K562 (cell line): ENCODE results near the gene PLS1. TPM values are rescaled to one million over a fixed set of nuclear protein-coding genes. Genes with fewer than 3 reads are reported as not detected.

Experiments used
- ATAC-seq: fragments of 200-7000 bp; cut with Tn5 transposase; 3 replicates; pipeline ENCODE4 v1.9.1; 2020; ENCODE audit warnings: moderate library complexity
- BruUV-seq: library from RNA; stranded (reverse); fragments of 400-500 nt; replicated peaks from 2 replicates; lab custom pipeline; 2021; lab: Mats Ljungman, UMichigan
- CTCF ChIA-PET: fragments of 300-600 bp; formaldehyde crosslinking; extraction: SDS; loops from one replicate; lab custom pipeline; 2021; ENCODE audit warnings: low intra/inter-chr PET ratio; lab: Yijun Ruan, JAX
- POLR2A ChIA-PET: fragments of 300-600, 350-650 bp; sonication (Branson Sonifier 250); formaldehyde crosslinking; extraction: SDS; loops from one replicate; lab custom pipeline; 2021; ENCODE audit warnings: antibody characterized with exemption, inconsistent platforms; lab: Yijun Ruan, JAX
- DNase-seq, 4 experiments: peaks; one replicate each; pipeline versions ENCODE4 v3.0.0 to v3.0.0-alpha.2; 2011 to 2018; ENCODE audit warnings: low spot score in 3 of 4, mixed read lengths in 3 of 4; ENCODE audit errors: extremely low read depth in 1 of 4
- FAIRE-seq: peaks from 2 replicates; lab custom pipeline; 2011; peaks lifted over from hg19 to GRCh38; lab: Jason Lieb, UNC
- H2AFZ ChIP-seq: 2 replicates; pipeline ENCODE4 v1.6.0; 2011; ENCODE audit warnings: low read depth, low read length, control low read depth, inconsistent platforms
- H3K27ac ChIP-seq: fragments of 200-600 bp; 3 replicates; pipeline ENCODE4 v1.8.0; 2011; ENCODE audit warnings: low read depth, mild to moderate bottlenecking, control low read depth, inconsistent platforms, low read length, moderate library complexity, mixed read lengths; ENCODE audit errors: extremely low read depth
- H3K27me3 ChIP-seq, 2 experiments: fragments of 300-600 bp in 1 of 2; 2 replicates in 1 of 2; 3 replicates in 1 of 2; pipeline versions ENCODE4 v1.6.0 to v1.8.0; 2011; ENCODE audit warnings: inconsistent platforms in 2 of 2, low read length in 2 of 2, mild to moderate bottlenecking in 1 of 2, mixed read lengths in 1 of 2, moderate library complexity in 1 of 2; ENCODE audit not compliant: control insufficient read depth in 2 of 2, insufficient read depth in 2 of 2
- H3K36me3 ChIP-seq: fragments of 300-600 bp; 3 replicates; pipeline ENCODE4 v1.8.0; 2011; ENCODE audit warnings: mild to moderate bottlenecking, low read length, inconsistent platforms; ENCODE audit not compliant: control insufficient read depth, insufficient read depth
- H3K4me1 ChIP-seq, 2 experiments: fragments of 200-600 bp in 1 of 2; replicated peaks in 1 of 2; 2 replicates in 1 of 2; 3 replicates in 1 of 2; pipeline versions ENCODE4 v1.5.1 to v1.8.0; 2011; ENCODE audit warnings: inconsistent platforms in 2 of 2, low read length in 2 of 2, mild to moderate bottlenecking in 1 of 2, mixed read lengths in 1 of 2, moderate library complexity in 1 of 2; ENCODE audit not compliant: control insufficient read depth in 2 of 2, insufficient read depth in 2 of 2
- H3K4me2 ChIP-seq: 2 replicates; pipeline ENCODE4 v1.6.1; 2011; ENCODE audit warnings: low read length, control low read depth, inconsistent platforms, mixed read lengths; ENCODE audit not compliant: insufficient read depth
- H3K4me3 ChIP-seq: fragments of 200-600 bp; sonication (generic), shearing (Covaris generic); 2 replicates; pipeline ENCODE4 v1.5.1; 2016; ENCODE audit warnings: control low read depth, inconsistent platforms
- H3K79me2 ChIP-seq: fragments of 200-600 bp; 3 replicates; pipeline ENCODE4 v1.8.0; 2011; ENCODE audit warnings: low read length, inconsistent platforms; ENCODE audit not compliant: control insufficient read depth, insufficient read depth
- H3K9ac ChIP-seq, 2 experiments: 2 replicates each; pipeline versions ENCODE4 v1.6.0 to v1.6.1; 2011; ENCODE audit warnings: low read depth in 2 of 2, low read length in 2 of 2, control low read depth in 1 of 2, inconsistent platforms in 1 of 2, mild to moderate bottlenecking in 1 of 2, mixed read lengths in 1 of 2; ENCODE audit not compliant: insufficient read depth in 1 of 2
- H3K9me1 ChIP-seq: one replicate; pipeline ENCODE4 v1.6.0; 2011; ENCODE audit warnings: inconsistent platforms, mild to moderate bottlenecking, low read length, moderate library complexity; ENCODE audit not compliant: control insufficient read depth, insufficient read depth
- H3K9me3 ChIP-seq: replicated peaks from 2 replicates; pipeline ENCODE4 v1.5.1; 2011; ENCODE audit warnings: low read depth, low read length, inconsistent platforms; ENCODE audit not compliant: control insufficient read depth, insufficient read depth
- H4K20me1 ChIP-seq: replicated peaks from 2 replicates; pipeline ENCODE4 v1.6.1; 2011; ENCODE audit warnings: low read length, inconsistent platforms, mixed read lengths; ENCODE audit not compliant: control insufficient read depth, insufficient read depth
- ATF3 ChIP-seq, 2 experiments: fragments of 450-650 bp in 1 of 2; sonication (generic) in 1 of 2; formaldehyde crosslinking in 1 of 2; IDR thresholded peaks in 1 of 2; conservative IDR thresholded peaks in 1 of 2; 2 replicates each; pipeline versions ENCODE4 v1.6.1 to v1.8.1; 2016 to 2023; ENCODE audit warnings: mild to moderate bottlenecking in 2 of 2, moderate library complexity in 2 of 2, inconsistent platforms in 1 of 2, missing genetic modification reagents in 1 of 2
- BRD4 ChIP-seq: fragments of 200-600 bp; sonication (generic); IDR thresholded peaks from 2 replicates; pipeline ENCODE4 v1.6.1; 2017; ENCODE audit warnings: inconsistent platforms
- COPS2 ChIP-seq: fragments of 450-650 bp; conservative IDR thresholded peaks from 2 replicates; pipeline ENCODE4 v1.6.1; 2016; ENCODE audit warnings: mild to moderate bottlenecking, moderate library complexity
- ERF ChIP-seq: fragments of 450-650 bp; formaldehyde crosslinking; IDR thresholded peaks from 2 replicates; pipeline ENCODE4 v1.4.0; 2020; ENCODE audit warnings: mild to moderate bottlenecking, mixed read lengths
- HSF4 ChIP-seq: fragments of 250-450 bp; sonication (Bioruptor Pico); IDR thresholded peaks from 2 replicates; pipeline ENCODE4 v2.1.2; 2022; ENCODE audit warnings: mild to moderate bottlenecking, moderate library complexity, borderline replicate concordance
- ZKSCAN1 ChIP-seq: fragments of 150-350 bp; IDR thresholded peaks from 2 replicates; pipeline ENCODE4 v1.6.1; 2016; ENCODE audit warnings: low read depth, low read length
- in situ Hi-C: fragments of 300-500 bp; cut with MboI; formaldehyde crosslinking; loops from 4 replicates; pipeline ENCODE4 v1.15.0; 2018; ENCODE audit warnings: inconsistent platforms, mixed read lengths
- intact Hi-C: fragments of 100-400 bp; cut with micrococcal nuclease; formaldehyde crosslinking; loops from 2 replicates; pipeline ENCODE4 v1.14.2; 2022
- polyA plus RNA-seq, 8 experiments: library from polyadenylated mRNA; depleted of rRNA in 4 of 8; stranded (reverse) in 5 of 8; unstranded in 3 of 8; fragments of >200 nt; fragmentation: Nextera tagmentation in 2 of 8; fragmentation: Illumina TruSeq in 1 of 8; extraction: Ambion mirVana in 2 of 8; extraction: Trizol in 1 of 8; gene quantifications; 2 replicates each; pipeline versions ENCODE4 v1.2.1 to v1.2.3, GENCODE V29; 2011 to 2014; ENCODE audit warnings: inconsistent platforms in 1 of 8, missing spikeins in 1 of 8
- total RNA-seq, 7 experiments: library from RNA; depleted of rRNA in 6 of 7; stranded (reverse); fragments of >200 nt in 6 of 7; fragmentation: Illumina TruSeq in 2 of 7; extraction: Trizol in 2 of 7; gene quantifications; 2 replicates each; pipeline versions ENCODE4 v1.2.1 to v1.2.3, GENCODE V29; 2011 to 2021; ENCODE audit warnings: low replicate concordance in 1 of 7

PLS1 gene
- total and polyA plus RNA-seq, 9 of the 15 experiments (the other 6 are each of a cell fraction or from before 2014, with no cell fraction given) = 6.1 to 21.3 (median 13.0) TPM

- POLR2A ChIA-PET = interaction anchor here (2.3 to 2.9 kb wide), 4 partner anchors 11 to 19 kb away, joined by 8 to 10 read pairs (median 8); no protein-coding TSS in a partner anchor
- no TSS peak for BruUV-seq
These were observed 27.0 kb downstream of the PLS1 start for GRCh38 chr3:142623194-142623593.

More at GRCh38 chr3:142623194-142623593, 27.0 kb downstream of the PLS1 start:
- no peak for FAIRE-seq
- H3K36me3 ChIP-seq = no peaks in the 10 kb centered on the region
- H3K9me3 ChIP-seq = no peaks in the 10 kb centered on the region
- no peak overlapping the region for H2AFZ ChIP-seq
- TF ChIP-seq BRD4 (no peak), ATF3 (IDR thresholded peaks at IDR 0.05) (peak; percentile 45), ATF3 (CRISPR knock-in tag; conservative IDR thresholded peaks at IDR 0.05) (no peak), ERF (CRISPR knock-in tag) (no peak), COPS2 (no peak), ZKSCAN1 (no peak), HSF4 (CRISPR knock-in tag) (no peak)
- TF ChIP-seq, all 486 proteins: peak for 1
- H3K27ac ChIP-seq = no peak overlapping the region
- peaks cover 3 to 27% of the 10 kb centered on the region in 2 experiments; a peak in 3 of 5 replicates for H3K4me1 ChIP-seq
- no peaks in the 10 kb centered on the region for H3K27me3 ChIP-seq
- ATAC-seq (no peak), DNase-seq (no peak)
- intact Hi-C loops (no loop called here), in situ Hi-C loops (no loop called here)
- H3K9ac ChIP-seq = no peak overlapping the region
- no peaks in the 10 kb centered on the region for H3K9me1 ChIP-seq
- CTCF ChIA-PET = no interaction called here
- H4K20me1 ChIP-seq = peaks cover 5% of the 10 kb centered on the region; the same call in 1 of the 2 replicates
- no peak overlapping the region for H3K4me2 ChIP-seq
- no peak overlapping the region for H3K4me3 ChIP-seq
- H3K79me2 ChIP-seq = no peaks in the 10 kb centered on the region
